MM.1S (cell line): Measurements from ENCODE around the gene LRRC15.

Experiments
- EZH2 ChIP-seq: fragments of 300-600 bp; sonication (generic); optimal IDR thresholded peaks from 2 replicates; pipeline ENCODE3; 2017; ENCODE audit warnings: low read depth, mild to moderate bottlenecking, antibody characterized with exemption, low read length, mixed read lengths
- TF ChIP-seq, protein P1 (sequence below): fragments of 300-600 bp; sonication (generic); IDR thresholded peaks from 2 replicates; pipeline ENCODE4 v1.5.1; 2016; ENCODE audit warnings: antibody characterized with exemption, low read length, mixed read lengths

DNA sequence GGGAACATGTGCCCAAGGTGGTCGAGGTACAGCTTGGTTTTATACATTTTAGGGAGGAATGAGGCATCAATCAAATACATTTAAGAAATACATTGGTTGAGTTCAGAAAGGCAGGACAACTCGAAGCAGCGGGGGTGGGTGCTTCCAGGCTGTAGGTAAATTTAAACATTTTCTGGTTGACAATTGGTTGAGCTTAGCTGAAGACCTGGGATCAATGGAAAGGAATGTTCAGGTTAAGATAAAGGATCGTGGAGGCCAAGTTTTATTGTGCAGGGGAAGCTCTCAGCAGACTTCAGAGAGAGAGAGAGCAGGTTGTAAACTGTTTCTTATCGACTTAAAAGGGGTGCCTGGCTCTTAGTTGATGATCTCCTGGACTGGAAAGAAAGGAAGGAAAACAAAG, 29.7 kb downstream of the LRRC15 start:
- TF ChIP-seq, protein P1, sequence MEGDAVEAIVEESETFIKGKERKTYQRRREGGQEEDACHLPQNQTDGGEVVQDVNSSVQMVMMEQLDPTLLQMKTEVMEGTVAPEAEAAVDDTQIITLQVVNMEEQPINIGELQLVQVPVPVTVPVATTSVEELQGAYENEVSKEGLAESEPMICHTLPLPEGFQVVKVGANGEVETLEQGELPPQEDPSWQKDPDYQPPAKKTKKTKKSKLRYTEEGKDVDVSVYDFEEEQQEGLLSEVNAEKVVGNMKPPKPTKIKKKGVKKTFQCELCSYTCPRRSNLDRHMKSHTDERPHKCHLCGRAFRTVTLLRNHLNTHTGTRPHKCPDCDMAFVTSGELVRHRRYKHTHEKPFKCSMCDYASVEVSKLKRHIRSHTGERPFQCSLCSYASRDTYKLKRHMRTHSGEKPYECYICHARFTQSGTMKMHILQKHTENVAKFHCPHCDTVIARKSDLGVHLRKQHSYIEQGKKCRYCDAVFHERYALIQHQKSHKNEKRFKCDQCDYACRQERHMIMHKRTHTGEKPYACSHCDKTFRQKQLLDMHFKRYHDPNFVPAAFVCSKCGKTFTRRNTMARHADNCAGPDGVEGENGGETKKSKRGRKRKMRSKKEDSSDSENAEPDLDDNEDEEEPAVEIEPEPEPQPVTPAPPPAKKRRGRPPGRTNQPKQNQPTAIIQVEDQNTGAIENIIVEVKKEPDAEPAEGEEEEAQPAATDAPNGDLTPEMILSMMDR = no peak
- no peak for TF ChIP-seq EZH2
